GM12873 (cell line): Measurements from ENCODE around the gene NHLRC2.

Experiments
- TF ChIP-seq, protein P1 (sequence below): IDR thresholded peaks from 2 replicates; pipeline ENCODE4 v1.5.1; 2012; ENCODE audit warnings: low read depth, mild to moderate bottlenecking, moderate library complexity, low read length, control low read depth; ENCODE audit not compliant: insufficient read depth; ENCODE audit errors: missing control alignments

Gene NHLRC2

GRCh38 chr10:113932854-113933253 lies 78.4 kb downstream of the NHLRC2 start:
- TF ChIP-seq, protein P1, sequence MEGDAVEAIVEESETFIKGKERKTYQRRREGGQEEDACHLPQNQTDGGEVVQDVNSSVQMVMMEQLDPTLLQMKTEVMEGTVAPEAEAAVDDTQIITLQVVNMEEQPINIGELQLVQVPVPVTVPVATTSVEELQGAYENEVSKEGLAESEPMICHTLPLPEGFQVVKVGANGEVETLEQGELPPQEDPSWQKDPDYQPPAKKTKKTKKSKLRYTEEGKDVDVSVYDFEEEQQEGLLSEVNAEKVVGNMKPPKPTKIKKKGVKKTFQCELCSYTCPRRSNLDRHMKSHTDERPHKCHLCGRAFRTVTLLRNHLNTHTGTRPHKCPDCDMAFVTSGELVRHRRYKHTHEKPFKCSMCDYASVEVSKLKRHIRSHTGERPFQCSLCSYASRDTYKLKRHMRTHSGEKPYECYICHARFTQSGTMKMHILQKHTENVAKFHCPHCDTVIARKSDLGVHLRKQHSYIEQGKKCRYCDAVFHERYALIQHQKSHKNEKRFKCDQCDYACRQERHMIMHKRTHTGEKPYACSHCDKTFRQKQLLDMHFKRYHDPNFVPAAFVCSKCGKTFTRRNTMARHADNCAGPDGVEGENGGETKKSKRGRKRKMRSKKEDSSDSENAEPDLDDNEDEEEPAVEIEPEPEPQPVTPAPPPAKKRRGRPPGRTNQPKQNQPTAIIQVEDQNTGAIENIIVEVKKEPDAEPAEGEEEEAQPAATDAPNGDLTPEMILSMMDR: no peak

- TF ChIP-seq, protein P1: no peak
Measured at GRCh38 chr10:113933894-113934532, 79.6 kb downstream of the NHLRC2 start.

- TF ChIP-seq, protein P1: no peak
Measured at GRCh38 chr10:113937258-113937657, 82.8 kb downstream of the NHLRC2 start.

GRCh38 chr10:113937756-113938155 lies 83.3 kb downstream of the NHLRC2 start:
- TF ChIP-seq, protein P1: no peak

GRCh38 chr10:113939212-113939860 lies 84.9 kb downstream of the NHLRC2 start:
- TF ChIP-seq, protein P1: no peak

DNA sequence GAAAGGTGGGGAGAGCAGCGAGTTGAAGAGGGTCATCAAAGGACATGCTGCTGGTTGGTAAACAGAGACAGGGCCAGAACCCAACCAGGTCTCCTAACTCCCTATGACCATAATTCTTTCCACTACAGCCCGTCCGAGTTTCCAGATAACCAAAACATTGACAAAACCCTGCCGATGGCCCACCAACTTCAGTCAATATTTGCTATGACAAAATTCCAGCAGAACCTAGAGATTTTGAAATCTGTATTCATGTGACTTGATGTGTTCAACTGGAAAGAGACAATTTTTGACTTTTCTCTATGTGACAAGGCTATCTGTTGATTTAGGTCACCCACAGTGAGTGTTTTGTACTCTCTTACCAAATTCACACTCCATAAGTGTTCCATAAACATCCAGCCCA lies 86.7 kb downstream of the NHLRC2 start:
- TF ChIP-seq, protein P1: no peak

DNA sequence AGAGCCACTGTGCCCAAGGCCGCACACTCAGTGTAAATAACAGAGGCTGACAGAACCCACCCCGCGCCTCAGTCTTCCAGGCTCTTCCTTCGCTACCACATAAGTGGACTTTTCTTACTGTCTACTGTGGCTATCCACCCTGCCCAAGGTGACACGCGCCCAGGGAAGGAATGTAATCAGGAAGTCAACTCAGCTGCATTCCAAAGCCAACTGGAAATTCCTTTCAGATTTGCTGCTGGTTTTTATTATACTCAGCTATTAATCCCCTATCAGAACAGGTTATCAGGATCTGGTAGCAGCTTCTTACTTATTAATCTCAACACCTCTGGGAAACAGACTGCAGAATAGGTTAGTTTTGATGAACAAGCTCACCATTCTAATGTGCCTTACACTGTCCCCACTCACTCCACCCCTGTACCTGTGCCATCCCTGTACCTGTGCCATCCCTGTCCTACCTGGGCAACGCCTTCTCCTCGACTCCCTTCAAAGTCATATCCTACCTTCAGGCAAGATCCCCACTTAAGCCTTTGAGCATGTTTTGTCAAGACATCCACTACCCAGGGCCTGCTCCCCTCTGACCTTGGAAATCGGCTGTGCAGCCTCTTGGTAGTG lies 90.7 kb downstream of the NHLRC2 start:
- TF ChIP-seq, protein P1: no peak
